Peyer's patch (tissue), 4 donors: Measurements from ENCODE around the gene WNK4. TPM values are rescaled to one million over a fixed set of nuclear protein-coding genes. Genes with fewer than 3 reads are reported as not detected.
"Not testable (repeated sequence)": the region's sequence is repeated elsewhere in the genome, so short reads cannot be mapped to it uniquely, and the experiment has no call there.

ENCODE experiments used
- DNase-seq, 3 donors: peaks; one replicate each; pipeline ENCODE4 v3.0.0-alpha.2; 2017 to 2019
- H3K27ac ChIP-seq, 4 donors: fragments of 200-600 bp; sonication (generic); one replicate each; pipeline ENCODE4 v1.5.1; 2016 to 2019
- H3K27me3 ChIP-seq, 2 donors: fragments of 200-600 bp; sonication (generic); one replicate each; pipeline ENCODE4 v1.5.1; 2019
- H3K36me3 ChIP-seq, 3 donors: fragments of 200-600 bp; sonication (generic); one replicate each; pipeline ENCODE4 v1.5.1; 2016 to 2019
- H3K4me1 ChIP-seq, 4 donors: fragments of 200-600 bp; sonication (generic); one replicate each; pipeline ENCODE4 v1.5.1; 2016 to 2019
- H3K4me3 ChIP-seq, 4 donors: fragments of 200-600 bp; sonication (generic); 1 replicate in 3 of 4; 2 replicates in 1 of 4; pipeline ENCODE4 v1.5.1; 2016 to 2019; ENCODE audit warnings: mild to moderate bottlenecking in 1 of 4
- H3K9me3 ChIP-seq, 4 donors: fragments of 200-600 bp; sonication (generic); one replicate each; pipeline ENCODE4 v1.5.1; 2016 to 2019; ENCODE audit warnings: mild to moderate bottlenecking in 1 of 4
- POLR2A ChIP-seq, 2 donors: fragments of 450-650 bp; IDR thresholded peaks; one replicate each; pipeline ENCODE4 v1.5.1; 2017; ENCODE audit warnings: antibody characterized with exemption in 2 of 2, mild to moderate bottlenecking in 2 of 2, moderate library complexity in 2 of 2
- total RNA-seq, 4 donors: library from RNA; depleted of rRNA; stranded (reverse); fragments of >200 nt; gene quantifications; one replicate each; pipeline ENCODE4 v1.1.0, GENCODE V29; 2016
- TF ChIP-seq, protein P1 (sequence below), 6 experiments: fragments of 450-650 bp in 4 of 6; fragments of 200-600 bp in 2 of 6; sonication (generic) in 1 of 6; IDR thresholded peaks; one replicate each; pipeline ENCODE4 v1.5.1; 2017 to 2019; ENCODE audit warnings: antibody characterized with exemption in 6 of 6, mild to moderate bottlenecking in 3 of 6, moderate library complexity in 1 of 6

WNK4 gene
- total RNA-seq, result 10 to 100 TPM in 3 of 4 donors, 1 to 10 TPM in 1; 7.2 to 56.0 (median 28.7) TPM

GRCh38 chr17:42779936-42780850 is at the start of gene WNK4:
WNK4 (plus strand) TSS chr17:42780610; CDS start chr17:42780699, 89 bp downstream.
- peak in 2 of 3 donors; percentile 56 to 72 for DNase-seq
- H3K36me3 ChIP-seq, result peaks cover 0 to 45% (median 0%) of the 10 kb centered on the region in 3 donors
- H3K4me3 ChIP-seq, result peak within 1 kb of the TSS; percentile 21 to 58 (median 38)
- H3K4me1 ChIP-seq, result peaks cover 0 to 23% (median 4%) of the 10 kb centered on the region in 4 donors
- H3K9me3 ChIP-seq, result no peaks in the 10 kb centered on the region
- TF ChIP-seq, protein P1, sequence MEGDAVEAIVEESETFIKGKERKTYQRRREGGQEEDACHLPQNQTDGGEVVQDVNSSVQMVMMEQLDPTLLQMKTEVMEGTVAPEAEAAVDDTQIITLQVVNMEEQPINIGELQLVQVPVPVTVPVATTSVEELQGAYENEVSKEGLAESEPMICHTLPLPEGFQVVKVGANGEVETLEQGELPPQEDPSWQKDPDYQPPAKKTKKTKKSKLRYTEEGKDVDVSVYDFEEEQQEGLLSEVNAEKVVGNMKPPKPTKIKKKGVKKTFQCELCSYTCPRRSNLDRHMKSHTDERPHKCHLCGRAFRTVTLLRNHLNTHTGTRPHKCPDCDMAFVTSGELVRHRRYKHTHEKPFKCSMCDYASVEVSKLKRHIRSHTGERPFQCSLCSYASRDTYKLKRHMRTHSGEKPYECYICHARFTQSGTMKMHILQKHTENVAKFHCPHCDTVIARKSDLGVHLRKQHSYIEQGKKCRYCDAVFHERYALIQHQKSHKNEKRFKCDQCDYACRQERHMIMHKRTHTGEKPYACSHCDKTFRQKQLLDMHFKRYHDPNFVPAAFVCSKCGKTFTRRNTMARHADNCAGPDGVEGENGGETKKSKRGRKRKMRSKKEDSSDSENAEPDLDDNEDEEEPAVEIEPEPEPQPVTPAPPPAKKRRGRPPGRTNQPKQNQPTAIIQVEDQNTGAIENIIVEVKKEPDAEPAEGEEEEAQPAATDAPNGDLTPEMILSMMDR (IDR thresholded peaks at IDR 0.05), result no peak
- TF ChIP-seq POLR2A (IDR thresholded peaks at IDR 0.05), result no peak
- peaks cover 0 to 10% of the 10 kb centered on the region in 2 donors for H3K27me3 ChIP-seq
- peak within 1 kb of the TSS in 2 of 4 donors; percentile 72 to 74 for H3K27ac ChIP-seq

- Histone ChIP-seq H3K4me3 (no peak overlapping the region), H3K27me3 (no peaks in the 10 kb centered on the region), H3K36me3 (no peaks in the 10 kb centered on the region), H3K4me1 (peaks cover 0 to 12% (median 1%) of the 10 kb centered on the region in 4 donors), H3K27ac (no peak overlapping the region), H3K9me3 (no peaks in the 10 kb centered on the region)
- DNase-seq, result no peak
- no peak for TF ChIP-seq POLR2A (IDR thresholded peaks at IDR 0.05)
- TF ChIP-seq, protein P1 (IDR thresholded peaks at IDR 0.05), result no peak
Measured at GRCh38 chr17:42740699-42741098, 39.7 kb upstream of the WNK4 start.

- H3K4me3 ChIP-seq, DNase-seq, H3K9me3 ChIP-seq, H3K36me3 ChIP-seq, H3K27me3 ChIP-seq, H3K27ac ChIP-seq: not testable (repeated sequence)
- peaks cover 0 to 12% (median 1%) of the 10 kb centered on the region in 4 donors for H3K4me1 ChIP-seq
Measured at GRCh38 chr17:42742916-42743315, 37.5 kb upstream of the WNK4 start.

DNA sequence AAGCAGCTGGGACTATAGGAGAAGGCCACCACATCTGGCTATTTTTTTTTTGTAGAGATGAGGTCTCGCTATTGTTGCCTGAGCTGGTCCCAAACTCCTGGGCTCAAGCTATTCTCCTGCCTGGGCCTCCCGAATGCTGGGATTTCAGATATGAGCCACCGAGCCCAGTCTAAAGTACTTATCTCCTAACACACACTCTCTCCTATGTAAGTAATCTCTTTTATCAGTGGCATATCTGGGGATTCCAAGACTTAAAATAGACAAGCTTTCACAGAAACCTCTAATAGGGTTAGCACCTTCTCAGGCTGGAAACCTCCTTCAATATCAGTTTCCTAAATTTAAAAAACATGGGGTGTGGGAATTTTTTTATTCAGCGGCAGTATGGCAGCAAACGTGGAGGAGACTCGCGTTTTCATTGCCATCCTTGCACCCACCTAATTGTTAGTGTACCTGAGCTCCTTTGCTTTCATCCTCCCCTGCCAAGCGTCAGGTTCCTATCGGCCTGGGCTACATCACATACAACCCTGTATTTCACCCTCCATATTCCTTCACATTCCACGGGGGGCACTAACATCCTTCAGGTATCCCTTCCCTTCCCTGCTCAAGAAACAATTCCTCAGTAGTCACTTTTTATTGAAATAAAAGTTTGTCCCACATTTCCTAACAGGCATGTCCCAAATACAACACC is 36.7 kb upstream of the WNK4 start:
- Histone ChIP-seq H3K27ac (peak overlapping the region; percentile 86 to 95 (median 94)), H3K27me3 (no peaks in the 10 kb centered on the region), H3K9me3 (no peaks in the 10 kb centered on the region), H3K4me3 (peak overlapping the region; percentile 66 to 83 (median 76)), H3K4me1 (peaks cover 0 to 12% (median 1%) of the 10 kb centered on the region in 4 donors), H3K36me3 (no peaks in the 10 kb centered on the region)
- TF ChIP-seq, protein P1 (IDR thresholded peaks at IDR 0.05), result peak in 1 of 6 experiments; percentile 3
- TF ChIP-seq POLR2A (IDR thresholded peaks at IDR 0.05), result no peak
- DNase-seq, result no peak

- H3K4me3 ChIP-seq, result peak overlapping the region; percentile 66 to 83 (median 76)
- no peak for TF ChIP-seq POLR2A (IDR thresholded peaks at IDR 0.05)
- TF ChIP-seq, protein P1 (IDR thresholded peaks at IDR 0.05), result no peak
- peak overlapping the region; percentile 86 to 95 (median 94) for H3K27ac ChIP-seq
- H3K9me3 ChIP-seq, result no peaks in the 10 kb centered on the region
- no peaks in the 10 kb centered on the region for H3K36me3 ChIP-seq
- H3K4me1 ChIP-seq, result peaks cover 0 to 12% (median 1%) of the 10 kb centered on the region in 4 donors
- peak; percentile 57 to 87 (median 87) for DNase-seq
- no peaks in the 10 kb centered on the region for H3K27me3 ChIP-seq
Measured at GRCh38 chr17:42744283-42744805, 36.1 kb upstream of the WNK4 start.
